Fibroblast of villous mesenchyme (primary cell): ENCODE results near the gene SLC24A3. TPM values are rescaled to one million over a fixed set of nuclear protein-coding genes. Genes with fewer than 3 reads are reported as not detected.

Experiments used
- DNase-seq: peaks from one replicate; pipeline ENCODE4 v3.0.0-alpha.2; 2010; ENCODE audit warnings: low read depth
- H3K4me3 ChIP-seq: 2 replicates; pipeline ENCODE4 v1.5.1; 2011; ENCODE audit warnings: low read depth, mild to moderate bottlenecking, low read length
- CTCF ChIP-seq: IDR thresholded peaks from 2 replicates; pipeline ENCODE4 v1.5.1; 2012; ENCODE audit warnings: low read depth, mild to moderate bottlenecking, low read length; ENCODE audit not compliant: insufficient read depth
- total RNA-seq: library from RNA; depleted of rRNA; stranded (reverse); fragments of >200 nt; gene quantifications from 2 replicates; pipeline ENCODE4 v1.2.3, GENCODE V29; 2012

Gene SLC24A3
- total RNA-seq, 1 donor, result 0.86 TPM

GRCh38 chr20:19449051-19449450 lies 236.6 kb downstream of the SLC24A3 start:
- TF ChIP-seq CTCF, result no peak
- DNase-seq, result no peak
- no peak overlapping the region for H3K4me3 ChIP-seq

GRCh38 chr20:19451231-19451922 lies 238.9 kb downstream of the SLC24A3 start:
- no peak for DNase-seq
- no peak for TF ChIP-seq CTCF
- H3K4me3 ChIP-seq, result no peak overlapping the region

- DNase-seq, result peak; percentile 12
- no peak overlapping the region for H3K4me3 ChIP-seq
- TF ChIP-seq CTCF, result no peak
These were observed 239.5 kb downstream of the SLC24A3 start for GRCh38 chr20:19451923-19452295.

- no peak overlapping the region for H3K4me3 ChIP-seq
- TF ChIP-seq CTCF, result no peak
- DNase-seq, result no peak
These were observed 241.0 kb downstream of the SLC24A3 start for GRCh38 chr20:19453410-19453809.

- no peak for TF ChIP-seq CTCF
- H3K4me3 ChIP-seq, result no peak overlapping the region
- DNase-seq, result no peak
These were observed 241.4 kb downstream of the SLC24A3 start for GRCh38 chr20:19453862-19454261.

GRCh38 chr20:19456595-19457395 lies 244.4 kb downstream of the SLC24A3 start:
- DNase-seq, result peak; percentile 17
- H3K4me3 ChIP-seq, result no peak overlapping the region
- TF ChIP-seq CTCF, result no peak
